ENCODE measurements around the gene ADCY2. TPM values are rescaled to one million over a fixed set of nuclear protein-coding genes. Genes with fewer than 3 reads are reported as not detected.

The ADCY2 gene
- total RNA-seq, 1 experiment from 2014 or later: not detected

DNA sequence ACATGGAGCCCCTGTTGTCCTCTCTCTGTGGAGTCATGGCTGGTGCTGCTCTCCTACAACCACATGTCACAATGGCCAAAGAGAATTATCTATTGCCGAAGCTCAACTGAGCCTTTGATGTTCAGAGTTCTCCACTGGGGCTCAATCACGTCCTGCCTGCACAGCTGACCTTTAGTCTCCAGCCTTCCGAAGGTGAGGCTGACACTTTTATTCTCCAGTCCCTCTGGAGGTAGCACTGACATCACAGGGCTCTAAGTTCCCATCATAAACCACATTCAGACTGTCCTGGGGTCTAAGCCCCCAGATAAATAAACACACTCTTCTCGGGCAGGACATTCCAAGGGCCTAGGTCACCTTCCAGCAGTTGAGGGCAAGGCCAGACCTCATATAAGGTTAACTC is 23.4 kb downstream of the ADCY2 start:
- POLR2A ChIA-PET: no interaction called here
- H3K9me3 ChIP-seq: no peaks in the 10 kb centered on the region
- H3K27ac Mint-ChIP-seq (ENCODE audit: unreplicated experiment): no peak overlapping the region
- no peaks in the 10 kb centered on the region for H3K4me1 ChIP-seq
- peaks cover 4% of the 10 kb centered on the region for H3K27me3 Mint-ChIP-seq (ENCODE audit: insufficient read depth, unreplicated experiment)
- H3K36me3 Mint-ChIP-seq (ENCODE audit: insufficient read depth, unreplicated experiment): no peaks in the 10 kb centered on the region
- no peaks in the 10 kb centered on the region for H3K9me3 Mint-ChIP-seq (ENCODE audit: unreplicated experiment)
- DNase-seq: no peak
- intact Hi-C loops (cut with micrococcal nuclease; ENCODE audit: unreplicated experiment): no loop called here
- CTCF ChIA-PET: no interaction called here
- no peaks in the 10 kb centered on the region; the same call in 1 of the 2 replicates for H3K27me3 ChIP-seq (replicated peaks; ENCODE audit: control insufficient read depth, insufficient read depth, low read length)
- no peaks in the 10 kb centered on the region for H3K4me1 Mint-ChIP-seq (ENCODE audit: low read depth, unreplicated experiment)
- no peak overlapping the region for H3K4me3 ChIP-seq (ENCODE audit: low read depth, low read length)
- BruUV-seq (replicated peaks): no TSS peak
- TF ChIP-seq CTCF (IDR thresholded peaks at IDR 0.05; ENCODE audit: insufficient read depth in 1 of 2, low read depth in 1 of 2, low read length in 1 of 2, severe bottlenecking in 1 of 2, unreplicated experiment in 1 of 2): no peak
- no peak overlapping the region for H3K4me3 Mint-ChIP-seq (ENCODE audit: unreplicated experiment)
- no peaks in the 10 kb centered on the region for H3K36me3 ChIP-seq (ENCODE audit: control insufficient read depth, insufficient read depth, low read length)

DNA sequence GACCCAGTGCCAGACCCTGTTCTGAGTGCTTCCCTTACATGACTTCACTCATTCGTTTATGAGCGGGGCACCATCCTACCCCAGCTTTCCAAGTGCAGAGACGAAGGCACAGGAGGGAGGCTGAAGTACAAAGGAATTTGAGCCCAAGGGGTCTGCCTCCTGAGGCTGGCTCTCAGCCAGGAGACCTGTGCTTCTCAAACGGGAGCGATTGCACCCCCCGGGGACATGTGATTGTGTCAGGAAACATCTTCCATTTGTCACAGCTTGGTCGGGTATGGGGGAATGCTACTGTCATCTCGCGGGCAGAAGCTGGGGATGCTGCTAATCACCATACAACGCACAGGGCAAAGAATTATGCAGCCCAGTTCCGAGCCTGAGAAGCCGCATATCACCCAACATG is 23.9 kb downstream of the ADCY2 start:
- Histone ChIP-seq H3K4me1 (no peaks in the 10 kb centered on the region), H3K4me3 (ENCODE audit: low read depth, low read length) (no peak overlapping the region), H3K9me3 (no peaks in the 10 kb centered on the region), H3K27me3 (replicated peaks; ENCODE audit: control insufficient read depth, insufficient read depth, low read length) (no peaks in the 10 kb centered on the region; the same call in 1 of the 2 replicates), H3K36me3 (ENCODE audit: control insufficient read depth, insufficient read depth, low read length) (no peaks in the 10 kb centered on the region)
- Mint-ChIP-seq H3K4me3 (ENCODE audit: unreplicated experiment) (no peak overlapping the region), H3K27me3 (ENCODE audit: insufficient read depth, unreplicated experiment) (peaks cover 4% of the 10 kb centered on the region), H3K27ac (ENCODE audit: unreplicated experiment) (no peak overlapping the region), H3K4me1 (ENCODE audit: low read depth, unreplicated experiment) (no peaks in the 10 kb centered on the region), H3K36me3 (ENCODE audit: insufficient read depth, unreplicated experiment) (no peaks in the 10 kb centered on the region), H3K9me3 (ENCODE audit: unreplicated experiment) (no peaks in the 10 kb centered on the region)
- BruUV-seq (replicated peaks): no TSS peak
- ChIA-PET CTCF (no interaction called here), POLR2A (no interaction called here)
- no peak for DNase-seq
- intact Hi-C loops (cut with micrococcal nuclease; ENCODE audit: unreplicated experiment): no loop called here
- TF ChIP-seq CTCF (IDR thresholded peaks at IDR 0.05; ENCODE audit: insufficient read depth in 1 of 2, low read depth in 1 of 2, low read length in 1 of 2, severe bottlenecking in 1 of 2, unreplicated experiment in 1 of 2): no peak

DNA sequence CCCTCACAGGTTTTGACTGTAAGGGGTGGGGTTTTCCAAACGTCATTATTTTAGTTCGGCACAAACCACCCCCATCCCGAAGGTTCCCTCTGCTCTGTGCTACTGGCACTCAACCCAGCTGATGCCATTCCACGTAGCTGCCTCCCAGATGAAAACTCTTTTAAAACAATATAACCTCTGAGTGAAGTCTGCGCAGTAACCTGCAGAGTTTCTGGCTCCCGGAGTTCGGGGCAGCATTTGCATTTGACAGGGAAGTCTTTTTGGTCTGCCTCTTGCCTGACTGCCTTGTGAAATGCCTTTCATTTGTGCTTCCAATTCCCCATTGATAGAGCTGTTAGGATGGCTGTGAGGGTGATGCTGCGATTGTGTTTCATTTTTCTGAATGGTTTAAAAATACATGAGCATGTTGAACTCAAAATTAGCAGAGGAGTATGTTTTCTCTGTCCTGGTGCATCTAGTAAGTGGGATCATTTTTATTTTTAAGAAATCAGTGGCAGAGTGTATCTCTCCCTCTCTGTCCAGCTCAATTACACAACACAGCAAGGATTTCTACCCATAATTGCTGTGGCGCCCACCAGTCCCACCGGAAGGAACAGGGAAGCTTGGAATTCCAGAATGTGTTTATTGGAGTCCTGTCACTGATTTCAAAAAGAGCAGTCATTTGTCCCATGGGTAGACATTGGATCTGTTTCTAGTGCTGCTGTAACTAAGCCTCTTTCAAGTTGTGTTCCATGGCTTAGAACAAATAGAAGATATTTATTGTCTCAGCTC is 24.8 kb downstream of the ADCY2 start:
- Histone ChIP-seq H3K9me3 (no peaks in the 10 kb centered on the region), H3K27me3 (replicated peaks; ENCODE audit: control insufficient read depth, insufficient read depth, low read length) (no peaks in the 10 kb centered on the region; the same call in 1 of the 2 replicates), H3K4me1 (no peaks in the 10 kb centered on the region), H3K36me3 (ENCODE audit: control insufficient read depth, insufficient read depth, low read length) (no peaks in the 10 kb centered on the region), H3K4me3 (ENCODE audit: low read depth, low read length) (no peak overlapping the region)
- DNase-seq: no peak
- Mint-ChIP-seq H3K4me3 (ENCODE audit: unreplicated experiment) (no peak overlapping the region), H3K36me3 (ENCODE audit: insufficient read depth, unreplicated experiment) (no peaks in the 10 kb centered on the region), H3K9me3 (ENCODE audit: unreplicated experiment) (no peaks in the 10 kb centered on the region), H3K4me1 (ENCODE audit: low read depth, unreplicated experiment) (no peaks in the 10 kb centered on the region), H3K27ac (ENCODE audit: unreplicated experiment) (no peak overlapping the region), H3K27me3 (ENCODE audit: insufficient read depth, unreplicated experiment) (peaks cover 1% of the 10 kb centered on the region)
- intact Hi-C loops (cut with micrococcal nuclease; ENCODE audit: unreplicated experiment): no loop called here
- ChIA-PET POLR2A (no interaction called here), CTCF (no interaction called here)
- TF ChIP-seq CTCF (IDR thresholded peaks at IDR 0.05; ENCODE audit: insufficient read depth in 1 of 2, low read depth in 1 of 2, low read length in 1 of 2, severe bottlenecking in 1 of 2, unreplicated experiment in 1 of 2): no peak
- BruUV-seq (replicated peaks): no TSS peak

Data from Caco-2 (cell line).